ENCODE measurements around the gene KMO. TPM values are rescaled to one million over a fixed set of nuclear protein-coding genes. Genes with fewer than 3 reads are reported as not detected.
A peak's percentile ranks its signal among the peaks of the same experiment; 100 is the strongest.

Gene KMO
- total and polyA plus RNA-seq, 2 of the 4 experiments (the other 2 are of a cell fraction), result not detected

DNA sequence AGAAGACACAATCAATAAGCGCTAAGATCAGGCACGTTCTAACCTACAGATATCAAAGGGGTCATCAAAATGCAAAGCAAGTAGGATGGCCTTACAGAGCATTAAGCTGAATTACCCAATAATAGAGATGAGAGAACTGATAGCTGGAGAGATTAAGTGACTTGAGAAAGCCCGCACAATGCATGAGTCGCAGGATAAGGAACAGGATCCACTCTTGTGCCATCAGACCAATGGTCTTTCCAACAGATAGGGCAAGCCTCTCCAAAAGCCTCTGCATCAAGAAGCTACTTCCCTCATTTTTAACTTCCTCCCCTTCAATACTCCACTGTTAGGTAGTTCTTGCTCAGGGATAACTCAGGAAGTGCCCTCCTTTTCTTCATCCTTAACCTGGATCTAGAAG is 105.4 kb downstream of the KMO start:
- Histone ChIP-seq H4K91ac (ENCODE audit: insufficient read depth, low read depth, low read length) (peak overlapping the region; percentile 52), H3K4me3 (ENCODE audit: insufficient read depth, low read depth, low read length) (peak overlapping the region; percentile 27; the same call in 1 of the 2 replicates), H3K27ac (ENCODE audit: insufficient read depth, low read length) (peak overlapping the region; percentile 7; the same call in 1 of the 2 replicates), H3K4ac (ENCODE audit: low read depth, low read length) (peak overlapping the region; percentile 62), H3K9me1 (ENCODE audit: insufficient read depth, low read length) (peaks cover 11% of the 10 kb centered on the region), H3K23ac (ENCODE audit: low read depth, low read length) (peak overlapping the region; percentile 44), H3K18ac (ENCODE audit: low read depth, low read length) (peak overlapping the region; percentile 51; the same call in 1 of the 2 replicates), H3K9me3 (ENCODE audit: control insufficient read depth, insufficient read depth, low read length) (no peaks in the 10 kb centered on the region), H4K20me1 (ENCODE audit: insufficient read depth, low read length) (0 out of 2 replicates have a peak, but pooled peaks cover 6% of the 10 kb centered on the region), H3K79me1 (ENCODE audit: low read depth in 1 of 2, low read length in 2 of 2) (peaks cover 15 to 35% of the 10 kb centered on the region in 2 experiments), H3K36me3 (ENCODE audit: control insufficient read depth, insufficient read depth, low read length) (peaks cover 2% of the 10 kb centered on the region; the same call in 1 of the 2 replicates), H3K56ac (ENCODE audit: extremely low read depth, insufficient read depth, low read length) (peak overlapping the region; percentile 22; the same call in 1 of the 2 replicates), H3K4me1 (ENCODE audit: control insufficient read depth, insufficient read depth, low read length) (peaks cover 12% of the 10 kb centered on the region), H3K27me3 (ENCODE audit: control insufficient read depth, insufficient read depth, low read length) (no peaks in the 10 kb centered on the region), H2BK5ac (ENCODE audit: low read depth, low read length, poor library complexity, severe bottlenecking) (peak overlapping the region; percentile 74), H2AK5ac (ENCODE audit: low read depth, low read length) (peak overlapping the region; percentile 76; the same call in 1 of the 2 replicates), H2AK9ac (replicated peaks; ENCODE audit: low read depth, low read length, poor library complexity) (peak overlapping the region; percentile 38), H3K14ac (replicated peaks; ENCODE audit: low read depth, low read length) (0 out of 2 replicates have a peak overlapping the region, but pooled peaks have one; percentile 53), H2BK120ac (ENCODE audit: low read depth, low read length) (peak overlapping the region; percentile 66), H3K9ac (ENCODE audit: low read depth, low read length) (no peak overlapping the region; the same call in 1 of the 2 replicates), H2BK15ac (ENCODE audit: low read depth, low read length) (peak overlapping the region; percentile 53; the same call in 1 of the 3 replicates), H3K4me2 (ENCODE audit: low read depth, low read length) (peak overlapping the region; percentile 88), H4K8ac (ENCODE audit: low read depth in 2 of 2, low read length in 2 of 2) (peak overlapping the region in 1 of 2 experiments; percentile 6; a peak in 1 of 4 replicates), H4K5ac (ENCODE audit: low read depth, low read length) (peak overlapping the region; percentile 67; the same call in 1 of the 2 replicates), H2BK20ac (ENCODE audit: low read depth, low read length) (peak overlapping the region; percentile 61), H2AFZ (replicated peaks; ENCODE audit: low read length, poor library complexity) (no peak overlapping the region)
- ChIA-PET POLR2A (ENCODE audit: unreplicated experiment) (no interaction called here), CTCF (interaction anchor here (0.8 to 1.3 kb wide), 2 partner anchors 27 to 360 kb away, joined by 3 to 4 read pairs; no protein-coding TSS in a partner anchor)
- in situ Hi-C loops (cut with MboI; ENCODE audit: low sequenced_read_pairs) (no loop called here), dilution Hi-C loops (cut with HindIII; ENCODE audit: low sequenced_read_pairs, unreplicated experiment) (no loop called here), intact Hi-C loops (cut with micrococcal nuclease) (loop anchor here (2.0 kb wide), 2 partner anchors 25 to 197 kb away; no protein-coding TSS in a partner anchor)
- WGBS, 2 experiments (ENCODE audit: extremely low coverage in 2 of 2, insufficient read length in 1 of 2), result no CpG with 5 or more reads among the region's 4 CpGs
- TF ChIP-seq MXI1 (IDR thresholded peaks at IDR 0.05; ENCODE audit: borderline replicate concordance, low read depth, low read length) (no peak), MAZ (IDR thresholded peaks at IDR 0.05; ENCODE audit: borderline replicate concordance, low read depth, low read length) (no peak), FOS (IDR thresholded peaks at IDR 0.05; ENCODE audit: low read depth, low read length) (no peak), NFE2L2 (IDR thresholded peaks at IDR 0.05; ENCODE audit: low read depth, low read length) (no peak), MAFK (IDR thresholded peaks at IDR 0.05; ENCODE audit: low read depth, low read length) (no peak)
- TF ChIP-seq, protein P1, sequence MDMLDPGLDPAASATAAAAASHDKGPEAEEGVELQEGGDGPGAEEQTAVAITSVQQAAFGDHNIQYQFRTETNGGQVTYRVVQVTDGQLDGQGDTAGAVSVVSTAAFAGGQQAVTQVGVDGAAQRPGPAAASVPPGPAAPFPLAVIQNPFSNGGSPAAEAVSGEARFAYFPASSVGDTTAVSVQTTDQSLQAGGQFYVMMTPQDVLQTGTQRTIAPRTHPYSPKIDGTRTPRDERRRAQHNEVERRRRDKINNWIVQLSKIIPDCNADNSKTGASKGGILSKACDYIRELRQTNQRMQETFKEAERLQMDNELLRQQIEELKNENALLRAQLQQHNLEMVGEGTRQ (IDR thresholded peaks at IDR 0.05; ENCODE audit: low read depth, low read length), result no peak
- ATAC-seq (ENCODE audit: low read depth), result no peak
- BruUV-seq (replicated peaks), result no TSS peak
- peak; percentile 40 for DNase-seq

Measured in IMR-90 (cell line).